Nephron progenitor cell (in vitro differentiated cells): Measurements from ENCODE around the gene DPEP2.
"Not testable (repeated sequence)": the region's sequence is repeated elsewhere in the genome, so short reads cannot be mapped to it uniquely, and the experiment has no call there.

Experiments used
- DNase-seq: peaks from one replicate; pipeline ENCODE4 v3.0.0; 2021
- H3K27ac Mint-ChIP-seq: 2 replicates; pipeline ENCODE4 v1.8.0; 2021; ENCODE audit warnings: mild to moderate bottlenecking, moderate library complexity, mixed read lengths
- H3K27me3 Mint-ChIP-seq: 2 replicates; pipeline ENCODE4 v1.8.0; 2021; ENCODE audit warnings: mild to moderate bottlenecking, low read depth, mixed read lengths; ENCODE audit not compliant: poor library complexity
- H3K36me3 Mint-ChIP-seq: 2 replicates; pipeline ENCODE4 v1.8.0; 2021; ENCODE audit warnings: low read depth, mixed read lengths
- H3K4me1 Mint-ChIP-seq: 2 replicates; pipeline ENCODE4 v1.8.0; 2021; ENCODE audit warnings: mixed read lengths
- H3K4me3 Mint-ChIP-seq: 2 replicates; pipeline ENCODE4 v1.8.0; 2021; ENCODE audit warnings: mild to moderate bottlenecking, moderate library complexity, mixed read lengths
- H3K9me3 Mint-ChIP-seq: 2 replicates; pipeline ENCODE4 v1.8.0; 2021; ENCODE audit warnings: mild to moderate bottlenecking, moderate library complexity, mixed read lengths
- CTCF ChIP-seq: fragments of 200-600 bp; sonication (generic); IDR thresholded peaks from 2 replicates; pipeline ENCODE4 v1.5.0; 2021; ENCODE audit warnings: antibody characterized with exemption

DPEP2 gene

DNA sequence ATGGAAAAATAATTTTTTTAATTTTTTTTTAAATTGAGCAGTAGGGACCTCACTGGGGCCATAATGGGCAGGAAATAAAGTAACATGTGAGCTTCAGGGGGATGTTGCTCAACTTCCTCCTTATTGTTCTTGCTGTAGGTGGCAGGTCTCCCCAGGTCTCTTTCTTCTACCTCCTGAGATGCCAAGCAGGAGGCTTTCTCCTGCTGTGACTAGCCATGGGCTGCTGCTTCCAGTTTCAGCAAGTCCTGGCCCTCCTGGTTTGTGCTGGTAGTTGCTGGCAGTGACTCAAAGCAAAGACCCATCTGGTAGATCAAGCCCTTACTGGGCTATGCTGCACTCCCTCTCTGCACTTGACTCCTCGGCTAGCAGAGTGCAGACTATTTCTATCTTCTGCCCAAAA, 14.2 kb upstream of the DPEP2 start:
- TF ChIP-seq CTCF: no peak
- no peak for DNase-seq
- no peak overlapping the region for H3K27ac Mint-ChIP-seq
- no peaks in the 10 kb centered on the region for H3K9me3 Mint-ChIP-seq
- no peaks in the 10 kb centered on the region for H3K36me3 Mint-ChIP-seq
- H3K4me3 Mint-ChIP-seq: no peak overlapping the region
- peaks cover 42% of the 10 kb centered on the region for H3K27me3 Mint-ChIP-seq
- H3K4me1 Mint-ChIP-seq: peaks cover 9% of the 10 kb centered on the region

- not testable (repeated sequence) for DNase-seq, H3K9me3 Mint-ChIP-seq, H3K27ac Mint-ChIP-seq, H3K4me3 Mint-ChIP-seq, H3K36me3 Mint-ChIP-seq
- peaks cover 36% of the 10 kb centered on the region for H3K27me3 Mint-ChIP-seq
- peaks cover 15% of the 10 kb centered on the region for H3K4me1 Mint-ChIP-seq
These were observed 10.6 kb upstream of the DPEP2 start for GRCh38 chr16:68009872-68010271.

DNA sequence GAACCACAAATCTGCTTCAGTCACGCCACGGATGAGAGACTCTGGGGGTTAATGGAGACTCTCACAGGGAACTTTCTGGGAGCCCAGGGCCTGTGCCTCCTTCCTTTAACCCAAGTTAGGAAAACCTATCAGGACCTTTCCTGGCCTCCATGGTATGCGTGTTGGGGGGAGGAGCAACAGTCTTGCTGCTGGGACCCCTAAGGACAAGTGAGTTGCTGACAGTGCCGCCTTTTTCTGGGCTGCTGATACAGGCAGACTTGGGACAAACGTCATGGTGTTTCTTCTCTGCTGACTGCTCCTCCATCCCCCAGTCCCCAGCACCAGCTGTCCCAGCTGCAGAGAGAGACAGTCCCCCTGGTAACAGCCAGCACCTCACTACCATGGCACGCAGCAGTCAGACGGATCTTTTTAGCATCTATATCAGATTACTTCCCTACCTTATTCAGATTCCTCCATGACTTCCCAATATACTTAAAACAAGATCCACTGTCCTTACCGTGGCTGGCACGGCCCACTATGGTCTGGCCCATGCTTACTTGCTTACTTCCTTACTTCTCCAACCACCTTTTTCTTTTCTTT, 10.0 kb upstream of the DPEP2 start:
- no peak for DNase-seq
- Mint-ChIP-seq H3K27ac (no peak overlapping the region), H3K9me3 (no peaks in the 10 kb centered on the region), H3K4me3 (no peak overlapping the region), H3K36me3 (no peaks in the 10 kb centered on the region), H3K27me3 (peaks cover 29% of the 10 kb centered on the region), H3K4me1 (peaks cover 15% of the 10 kb centered on the region)
- no peak for TF ChIP-seq CTCF

- TF ChIP-seq CTCF: no peak
- no peaks in the 10 kb centered on the region for H3K36me3 Mint-ChIP-seq
- no peak overlapping the region for H3K4me3 Mint-ChIP-seq
- no peak for DNase-seq
- peaks cover 15% of the 10 kb centered on the region for H3K4me1 Mint-ChIP-seq
- peaks cover 15% of the 10 kb centered on the region for H3K27me3 Mint-ChIP-seq
- no peaks in the 10 kb centered on the region for H3K9me3 Mint-ChIP-seq
- peak overlapping the region; percentile 95 for H3K27ac Mint-ChIP-seq
These were observed 6.6 kb upstream of the DPEP2 start for GRCh38 chr16:68005786-68006286.

- no peak overlapping the region for H3K4me3 Mint-ChIP-seq
- H3K27me3 Mint-ChIP-seq: peaks cover 19% of the 10 kb centered on the region
- H3K36me3 Mint-ChIP-seq: no peaks in the 10 kb centered on the region
- H3K9me3 Mint-ChIP-seq: no peaks in the 10 kb centered on the region
- peaks cover 19% of the 10 kb centered on the region for H3K4me1 Mint-ChIP-seq
- no peak overlapping the region for H3K27ac Mint-ChIP-seq
- DNase-seq: no peak
- TF ChIP-seq CTCF: no peak
These were observed 5.9 kb upstream of the DPEP2 start for GRCh38 chr16:68005211-68005610.

GRCh38 chr16:68003031-68003430, 3.7 kb upstream of the DPEP2 start:
- no peak for TF ChIP-seq CTCF
- Mint-ChIP-seq H3K27me3 (peaks cover 13% of the 10 kb centered on the region), H3K4me1 (peaks cover 25% of the 10 kb centered on the region), H3K36me3 (no peaks in the 10 kb centered on the region), H3K9me3 (no peaks in the 10 kb centered on the region), H3K4me3 (no peak overlapping the region), H3K27ac (no peak overlapping the region)
- DNase-seq: no peak
